Karpas-422 (cell line): ENCODE results near the gene HERC5. TPM values are rescaled to one million over a fixed set of nuclear protein-coding genes. Genes with fewer than 3 reads are reported as not detected.
"Not testable (repeated sequence)": the region's sequence is repeated elsewhere in the genome, so short reads cannot be mapped to it uniquely, and the experiment has no call there.

Experiments
- DNase-seq: peaks from one replicate; pipeline ENCODE4 v3.0.0-alpha.2; 2015
- H2AFZ ChIP-seq: fragments of 200-600 bp; sonication (generic); 2 replicates; pipeline ENCODE4 v1.6.1; 2014; ENCODE audit warnings: antibody characterized with exemption, low read length, mixed read lengths
- H3K27ac ChIP-seq: fragments of 200-600 bp; sonication (generic); 2 replicates; pipeline ENCODE4 v1.5.1; 2014; ENCODE audit warnings: mild to moderate bottlenecking, low read length, moderate library complexity
- H3K27me3 ChIP-seq: fragments of 200-600 bp; sonication (generic); 2 replicates; pipeline ENCODE4 v1.6.1; 2014; ENCODE audit warnings: low read length, mixed read lengths
- H3K36me3 ChIP-seq: fragments of 200-600 bp; sonication (generic); 2 replicates; pipeline ENCODE4 v1.6.1; 2014; ENCODE audit warnings: low read length, mixed read lengths; ENCODE audit not compliant: insufficient read depth
- H3K4me1 ChIP-seq: fragments of 200-600 bp; sonication (generic); 2 replicates; pipeline ENCODE4 v1.6.1; 2014; ENCODE audit warnings: mild to moderate bottlenecking, low read length, mixed read lengths
- H3K4me2 ChIP-seq: fragments of 200-600 bp; sonication (generic); 2 replicates; pipeline ENCODE4 v1.6.1; 2014; ENCODE audit warnings: low read length, low read depth, mild to moderate bottlenecking; ENCODE audit not compliant: poor library complexity, severe bottlenecking
- H3K4me3 ChIP-seq: fragments of 200-600 bp; sonication (generic); 2 replicates; pipeline ENCODE4 v1.5.1; 2014; ENCODE audit warnings: mild to moderate bottlenecking, antibody characterized with exemption, low read length, mixed read lengths
- H3K79me2 ChIP-seq: fragments of 200-600 bp; sonication (generic); 2 replicates; pipeline ENCODE4 v1.6.1; 2014; ENCODE audit warnings: mild to moderate bottlenecking, low read length, mixed read lengths
- H3K9ac ChIP-seq: fragments of 200-600 bp; sonication (generic); 2 replicates; pipeline ENCODE4 v1.6.0; 2014; ENCODE audit warnings: low read length
- H3K9me2 ChIP-seq: fragments of 200-600 bp; sonication (generic), shearing (Covaris generic); replicated peaks from 2 replicates; pipeline ENCODE4 v1.6.0; 2014; ENCODE audit warnings: mild to moderate bottlenecking, low read length, moderate library complexity; ENCODE audit not compliant: insufficient read depth
- H3K9me3 ChIP-seq: fragments of 300-700, 200-600 bp; sonication (generic); 2 replicates; pipeline ENCODE4 v1.6.1; 2014; ENCODE audit warnings: low read length, mixed read lengths
- H4K20me1 ChIP-seq: fragments of 200-600 bp; sonication (generic); 2 replicates; pipeline ENCODE4 v1.6.1; 2014; ENCODE audit warnings: mild to moderate bottlenecking, antibody characterized with exemption, low read length, low read depth; ENCODE audit not compliant: insufficient read depth
- total RNA-seq: library from RNA; depleted of rRNA; stranded (reverse); fragments of >200 nt; shearing (Covaris generic); gene quantifications from 2 replicates; pipeline ENCODE4 v1.2.3, GENCODE V29; 2014; ENCODE audit warnings: low replicate concordance

Gene HERC5
- total RNA-seq, 1 experiment from 2014 or later: not detected

DNA sequence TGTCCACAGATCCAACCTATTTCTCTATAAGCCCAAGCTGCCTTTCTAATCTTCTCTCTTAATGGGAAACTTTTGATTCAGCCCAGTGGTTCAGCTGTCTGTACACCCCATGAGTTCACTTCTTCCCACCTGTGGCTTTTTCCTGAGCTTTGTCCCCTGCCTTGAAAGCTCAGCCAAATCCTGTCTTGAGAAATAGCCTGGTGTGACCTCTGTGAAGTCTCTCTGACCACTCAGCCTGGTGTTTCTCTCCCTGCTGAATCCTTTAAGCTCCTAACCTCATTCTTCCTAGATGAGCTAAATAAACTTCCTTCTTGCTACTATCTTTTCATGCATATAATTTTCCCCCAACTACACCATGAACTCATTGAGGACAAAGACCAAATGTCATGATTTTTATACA is 15.2 kb upstream of the HERC5 start:
- Histone ChIP-seq H3K9me2 (no peaks in the 10 kb centered on the region), H3K27me3 (no peaks in the 10 kb centered on the region), H3K27ac (no peak overlapping the region), H3K9me3 (no peaks in the 10 kb centered on the region), H3K36me3 (no peaks in the 10 kb centered on the region), H4K20me1 (no peaks in the 10 kb centered on the region), H3K4me1 (no peaks in the 10 kb centered on the region), H3K4me3 (no peak overlapping the region), H3K4me2 (no peak overlapping the region), H2AFZ (no peak overlapping the region), H3K9ac (no peak overlapping the region), H3K79me2 (no peaks in the 10 kb centered on the region)
- no peak for DNase-seq

GRCh38 chr4:88442689-88443191 is 14.2 kb upstream of the HERC5 start:
- Histone ChIP-seq H3K27ac (no peak overlapping the region), H3K79me2 (no peaks in the 10 kb centered on the region), H3K27me3 (no peaks in the 10 kb centered on the region), H3K4me1 (no peaks in the 10 kb centered on the region), H3K9me2 (no peaks in the 10 kb centered on the region), H3K9me3 (no peaks in the 10 kb centered on the region), H3K4me2 (no peak overlapping the region), H2AFZ (no peak overlapping the region), H3K4me3 (no peak overlapping the region), H4K20me1 (no peaks in the 10 kb centered on the region), H3K9ac (no peak overlapping the region), H3K36me3 (no peaks in the 10 kb centered on the region)
- no peak for DNase-seq

DNA sequence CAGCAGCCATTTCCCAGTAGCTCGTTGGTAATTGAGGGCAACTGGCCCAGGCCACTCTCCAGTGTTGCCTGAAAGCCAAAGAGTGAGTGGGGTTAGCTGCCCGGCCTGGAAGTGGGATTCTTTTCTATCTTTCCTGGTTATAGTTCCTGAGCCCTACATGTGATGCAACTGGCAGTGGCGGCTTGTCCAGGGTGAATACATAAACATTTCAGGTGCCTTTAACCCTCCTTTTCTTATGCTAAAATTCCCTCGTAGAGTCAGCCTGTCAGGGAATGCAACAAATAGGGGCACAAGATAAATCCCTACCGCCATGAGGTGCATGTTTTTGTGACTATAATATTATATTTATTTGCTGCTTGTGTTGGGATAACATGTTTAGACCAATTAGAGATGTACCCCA is 13.4 kb upstream of the HERC5 start:
- Histone ChIP-seq H2AFZ (no peak overlapping the region), H3K9ac (no peak overlapping the region), H3K4me1 (no peaks in the 10 kb centered on the region), H4K20me1 (no peaks in the 10 kb centered on the region), H3K27me3 (no peaks in the 10 kb centered on the region), H3K9me3 (no peaks in the 10 kb centered on the region), H3K79me2 (no peaks in the 10 kb centered on the region), H3K9me2 (no peaks in the 10 kb centered on the region), H3K27ac (no peak overlapping the region), H3K36me3 (no peaks in the 10 kb centered on the region), H3K4me2 (no peak overlapping the region), H3K4me3 (no peak overlapping the region)
- DNase-seq: no peak

- no peaks in the 10 kb centered on the region for H3K9me2 ChIP-seq
- H3K27me3 ChIP-seq: no peaks in the 10 kb centered on the region
Measured at GRCh38 chr4:88445252-88445651, 11.7 kb upstream of the HERC5 start.

GRCh38 chr4:88446124-88446523 is 10.8 kb upstream of the HERC5 start:
- Histone ChIP-seq H3K36me3 (no peaks in the 10 kb centered on the region), H3K9me2 (no peaks in the 10 kb centered on the region), H4K20me1 (no peaks in the 10 kb centered on the region), H3K4me2 (no peak overlapping the region), H3K4me3 (no peak overlapping the region), H3K4me1 (no peaks in the 10 kb centered on the region), H3K9me3 (no peaks in the 10 kb centered on the region), H2AFZ (no peak overlapping the region), H3K79me2 (no peaks in the 10 kb centered on the region), H3K27me3 (no peaks in the 10 kb centered on the region), H3K9ac (no peak overlapping the region), H3K27ac (no peak overlapping the region)
- no peak for DNase-seq

More at GRCh38 chr4:88445252-88445651, 11.7 kb upstream of the HERC5 start:
- no peaks in the 10 kb centered on the region for H3K4me1 ChIP-seq
- no peak overlapping the region for H3K9ac ChIP-seq
- DNase-seq: no peak
- H3K4me2 ChIP-seq: no peak overlapping the region
- no peak overlapping the region for H3K27ac ChIP-seq
- no peaks in the 10 kb centered on the region for H3K9me3 ChIP-seq
- no peak overlapping the region for H3K4me3 ChIP-seq
- H3K79me2 ChIP-seq: no peaks in the 10 kb centered on the region
- H2AFZ ChIP-seq: no peak overlapping the region
- no peaks in the 10 kb centered on the region for H4K20me1 ChIP-seq
- H3K36me3 ChIP-seq: no peaks in the 10 kb centered on the region

DNA sequence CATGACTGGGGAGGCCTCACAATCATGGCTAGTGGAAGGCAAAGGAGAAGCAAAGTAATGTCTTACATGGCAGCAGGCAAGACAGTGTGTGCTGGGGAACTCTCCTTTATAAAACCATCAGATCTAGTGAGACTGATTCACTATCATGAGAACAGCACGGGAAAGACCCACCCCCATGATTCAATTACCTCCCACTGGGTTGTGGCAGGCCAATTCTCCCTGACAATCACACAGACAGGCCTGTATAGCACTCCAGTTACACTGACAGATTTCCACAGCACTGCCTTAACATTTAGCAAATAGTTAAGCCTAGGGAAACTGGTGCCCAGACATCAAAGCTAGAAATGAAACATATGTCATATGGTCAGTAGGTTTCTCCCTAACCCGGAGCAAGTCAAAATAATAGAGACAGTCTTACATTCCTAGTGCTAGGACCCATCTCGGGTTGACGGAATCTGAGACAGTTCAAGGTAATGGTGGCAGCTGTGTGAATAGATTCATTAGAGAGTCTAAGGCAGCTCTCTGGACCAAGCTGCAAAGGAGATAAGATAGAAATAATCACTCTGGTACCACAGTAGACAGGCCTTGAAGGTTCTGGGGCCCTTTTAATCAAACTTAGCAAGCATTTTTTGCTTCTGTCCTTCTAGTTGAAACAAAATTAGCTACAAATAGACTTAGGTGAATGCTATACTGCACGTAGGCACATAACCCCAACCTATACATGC is 9.4 kb upstream of the HERC5 start:
- no peaks in the 10 kb centered on the region for H3K9me2 ChIP-seq
- H3K4me1 ChIP-seq: no peaks in the 10 kb centered on the region
- H3K27me3 ChIP-seq: no peaks in the 10 kb centered on the region
- H4K20me1 ChIP-seq: no peaks in the 10 kb centered on the region
- no peak overlapping the region for H3K27ac ChIP-seq
- H3K4me3 ChIP-seq: no peak overlapping the region
- no peak overlapping the region for H3K4me2 ChIP-seq
- H3K36me3 ChIP-seq: no peaks in the 10 kb centered on the region
- no peak for DNase-seq
- H2AFZ ChIP-seq: no peak overlapping the region
- H3K9me3 ChIP-seq: no peaks in the 10 kb centered on the region
- H3K79me2 ChIP-seq: no peaks in the 10 kb centered on the region
- no peak overlapping the region for H3K9ac ChIP-seq

GRCh38 chr4:88448211-88448765 is 8.6 kb upstream of the HERC5 start:
- not testable (repeated sequence) for H3K4me3 ChIP-seq, DNase-seq, H3K79me2 ChIP-seq, H3K36me3 ChIP-seq, H3K9ac ChIP-seq, H3K4me1 ChIP-seq, H4K20me1 ChIP-seq, H3K9me2 ChIP-seq, H2AFZ ChIP-seq, H3K27me3 ChIP-seq, H3K4me2 ChIP-seq, H3K27ac ChIP-seq, H3K9me3 ChIP-seq

- no peak overlapping the region for H3K4me2 ChIP-seq
- H3K9ac ChIP-seq: no peak overlapping the region
- no peak for DNase-seq
- H3K9me3 ChIP-seq: no peaks in the 10 kb centered on the region
- no peaks in the 10 kb centered on the region for H3K36me3 ChIP-seq
- H2AFZ ChIP-seq: no peak overlapping the region
- no peaks in the 10 kb centered on the region for H4K20me1 ChIP-seq
- no peaks in the 10 kb centered on the region for H3K9me2 ChIP-seq
- H3K27me3 ChIP-seq: no peaks in the 10 kb centered on the region
- H3K4me1 ChIP-seq: no peaks in the 10 kb centered on the region
- no peak overlapping the region for H3K4me3 ChIP-seq
- no peaks in the 10 kb centered on the region for H3K79me2 ChIP-seq
- H3K27ac ChIP-seq: no peak overlapping the region
Measured at GRCh38 chr4:88448889-88449288, 8.0 kb upstream of the HERC5 start.
